GM12878 (cell line): Measurements from ENCODE around the gene PRSS56. TPM values are rescaled to one million over a fixed set of nuclear protein-coding genes. Genes with fewer than 3 reads are reported as not detected.

ENCODE experiments used
- ATAC-seq: fragments of 200-7000 bp; cut with Tn5 transposase; 3 replicates; pipeline ENCODE4 v1.9.1; 2020; ENCODE audit warnings: mild to moderate bottlenecking, moderate library complexity
- BruUV-seq: library from RNA; stranded (reverse); fragments of 400-500 nt; replicated peaks from 2 replicates; lab custom pipeline; 2021; lab: Mats Ljungman, UMichigan
- CTCF ChIA-PET: fragments of 300-600 bp; sonication (Branson Sonifier 250); formaldehyde crosslinking; extraction: SDS; loops from one replicate; lab custom pipeline; 2021; ENCODE audit warnings: inconsistent platforms; lab: Yijun Ruan, JAX
- POLR2A ChIA-PET: fragments of 350-600 bp; formaldehyde crosslinking; extraction: SDS; loops from one replicate; lab custom pipeline; 2021; ENCODE audit warnings: inconsistent platforms; lab: Charles Lee
- RAD21 ChIA-PET: fragments of 300-600 bp; sonication (Branson Sonifier 250); formaldehyde crosslinking; loops from one replicate; lab custom pipeline; 2023; ENCODE audit warnings: antibody characterized with exemption; ENCODE audit not compliant: unreplicated experiment; lab: Charles Lee
- SMC1A ChIA-PET: fragments of 300-600 bp; sonication (Branson Sonifier 250); formaldehyde crosslinking; loops from one replicate; lab custom pipeline; 2023; ENCODE audit not compliant: unreplicated experiment, uncharacterized antibody; lab: Charles Lee
- DNase-seq: peaks from one replicate; pipeline ENCODE4 v3.0.0-alpha.2; 2011; ENCODE audit warnings: low read depth, low spot score
- FAIRE-seq: peaks from 3 replicates; lab custom pipeline; 2011; peaks lifted over from hg19 to GRCh38; lab: Jason Lieb, UNC
- H2AFZ ChIP-seq: 2 replicates; pipeline ENCODE4 v1.6.0; 2011; ENCODE audit warnings: low read depth, low read length, control low read depth; ENCODE audit not compliant: control insufficient read depth
- H3K27ac ChIP-seq: 2 replicates; pipeline ENCODE4 v1.5.1; 2011; ENCODE audit warnings: control low read depth; ENCODE audit not compliant: control insufficient read depth, insufficient read depth
- H3K27me3 ChIP-seq, 2 experiments: replicated peaks in 1 of 2; 2 replicates each; pipeline versions ENCODE4 v1.6.0 to v1.6.1; 2011; ENCODE audit warnings: low read length in 1 of 2; ENCODE audit not compliant: control insufficient read depth in 2 of 2, insufficient read depth in 2 of 2
- H3K36me3 ChIP-seq, 2 experiments: 2 replicates each; pipeline ENCODE4 v1.5.1; 2011; ENCODE audit warnings: low read length in 1 of 2; ENCODE audit not compliant: control insufficient read depth in 2 of 2, insufficient read depth in 2 of 2
- H3K4me1 ChIP-seq: 2 replicates; pipeline ENCODE4 v1.6.1; 2011; ENCODE audit warnings: mild to moderate bottlenecking, low read length, moderate library complexity, mixed read lengths; ENCODE audit not compliant: control insufficient read depth, insufficient read depth
- H3K4me2 ChIP-seq: 2 replicates; pipeline ENCODE4 v1.6.0; 2011; ENCODE audit warnings: control low read depth; ENCODE audit not compliant: control insufficient read depth, insufficient read depth
- H3K4me3 ChIP-seq: fragments of 200-600 bp; sonication (generic); 2 replicates; pipeline ENCODE4 v1.5.1; 2016
- H3K79me2 ChIP-seq: 2 replicates; pipeline ENCODE4 v1.6.0; 2011; ENCODE audit warnings: low read length; ENCODE audit not compliant: control insufficient read depth, insufficient read depth
- H3K9ac ChIP-seq: 2 replicates; pipeline ENCODE4 v1.8.0; 2011; ENCODE audit warnings: low read length, control low read depth, mixed read lengths; ENCODE audit not compliant: control insufficient read depth, insufficient read depth
- H3K9me3 ChIP-seq: replicated peaks from 3 replicates; pipeline ENCODE4 v1.5.1; 2011; ENCODE audit warnings: mild to moderate bottlenecking, low read length; ENCODE audit not compliant: control insufficient read depth, insufficient read depth
- H4K20me1 ChIP-seq: 2 replicates; pipeline ENCODE4 v1.6.0; 2011; ENCODE audit not compliant: control insufficient read depth, insufficient read depth
- ATF3 ChIP-seq: IDR thresholded peaks from 2 replicates; pipeline ENCODE4 v1.6.1; 2011; ENCODE audit warnings: low read depth, mild to moderate bottlenecking, low read length, moderate library complexity, borderline replicate concordance; ENCODE audit errors: extremely low read depth
- CBX5 ChIP-seq: sonication (generic); IDR thresholded peaks from 2 replicates; pipeline ENCODE4 v1.6.1; 2016; ENCODE audit warnings: low read depth, moderate library complexity, mild to moderate bottlenecking, inconsistent platforms
- CREB1 ChIP-seq: IDR thresholded peaks from 2 replicates; pipeline ENCODE4 v1.6.1; 2012; ENCODE audit warnings: low read depth, mild to moderate bottlenecking, inconsistent platforms
- E4F1 ChIP-seq: fragments of 450-650 bp; IDR thresholded peaks from 2 replicates; pipeline ENCODE4 v1.6.1; 2018; ENCODE audit warnings: borderline replicate concordance, mild to moderate bottlenecking; ENCODE audit not compliant: partially characterized antibody
- HSF1 ChIP-seq: fragments of 150-350 bp; IDR thresholded peaks from 2 replicates; pipeline ENCODE4 v1.6.1; 2014; ENCODE audit warnings: mild to moderate bottlenecking, low read depth, low read length
- IKZF1 ChIP-seq: fragments of 450-650 bp; conservative IDR thresholded peaks from 2 replicates; pipeline ENCODE4 v1.6.1; 2017; ENCODE audit warnings: antibody characterized with exemption, mild to moderate bottlenecking
- KLF5 ChIP-seq: fragments of 450-650 bp; IDR thresholded peaks from 2 replicates; pipeline ENCODE4 v1.6.1; 2014; ENCODE audit warnings: mild to moderate bottlenecking; ENCODE audit not compliant: partially characterized antibody
- MEF2A ChIP-seq: IDR thresholded peaks from 2 replicates; pipeline ENCODE4 v1.6.1; 2011; ENCODE audit warnings: low read depth, mild to moderate bottlenecking, low read length, moderate library complexity; ENCODE audit not compliant: insufficient read depth
- MYB ChIP-seq: fragments of 150-350 bp; IDR thresholded peaks from 2 replicates; pipeline ENCODE4 v1.6.1; 2014; ENCODE audit warnings: mild to moderate bottlenecking, low read depth, low read length, borderline replicate concordance
- NR2F1 ChIP-seq: fragments of 450-650 bp; conservative IDR thresholded peaks from 2 replicates; pipeline ENCODE4 v1.6.1; 2017; ENCODE audit warnings: mild to moderate bottlenecking
- PAX8 ChIP-seq: fragments of 450-650 bp; IDR thresholded peaks from 2 replicates; pipeline ENCODE4 v1.6.1; 2017; ENCODE audit warnings: mild to moderate bottlenecking, moderate library complexity
- SREBF1 ChIP-seq: IDR thresholded peaks from 2 replicates; pipeline ENCODE4 v1.6.1; 2012; ENCODE audit warnings: mild to moderate bottlenecking, low read length
- TARDBP ChIP-seq: IDR thresholded peaks from 2 replicates; pipeline ENCODE4 v1.6.1; 2016; ENCODE audit warnings: borderline replicate concordance
- USF1 ChIP-seq: IDR thresholded peaks from 2 replicates; pipeline ENCODE4 v1.6.1; 2011; ENCODE audit warnings: borderline replicate concordance, low read depth, mild to moderate bottlenecking, moderate library complexity, mixed read lengths, low read length; ENCODE audit not compliant: insufficient read depth; ENCODE audit errors: extremely low read length
- ZBED1 ChIP-seq: IDR thresholded peaks from 2 replicates; pipeline ENCODE4 v1.6.1; 2016; ENCODE audit warnings: borderline replicate concordance
- ZSCAN29 ChIP-seq: fragments of 450-650 bp; IDR thresholded peaks from 2 replicates; pipeline ENCODE4 v1.6.1; 2017; ENCODE audit warnings: mild to moderate bottlenecking, moderate library complexity
- WGBS: methylation state at CpG from one replicate; pipeline ENCODE4 v1.1.6; 2016; ENCODE audit warnings: low lambda C conversion rate; ENCODE audit not compliant: insufficient replicate concordance, insufficient coverage; ENCODE audit errors: missing lambda C conversion rate; 5-methylcytosine and 5-hydroxymethylcytosine counted together
- in situ Hi-C: fragments of 300-500 bp; cut with MboI; formaldehyde crosslinking; loops from 9 replicates; pipeline ENCODE4 v1.14.3; 2018; ENCODE audit warnings: mixed read lengths
- intact Hi-C: fragments of 100-400 bp; cut with micrococcal nuclease; formaldehyde crosslinking; loops from one replicate; pipeline ENCODE4 v1.14.2; 2022; ENCODE audit not compliant: unreplicated experiment
- polyA plus RNA-seq, 11 experiments: library from polyadenylated mRNA; depleted of rRNA in 4 of 11; unstranded in 6 of 11; stranded (reverse) in 5 of 11; fragments of >200 nt; fragmentation: Nextera tagmentation in 4 of 11; fragmentation: Illumina TruSeq in 1 of 11; extraction: Ambion mirVana in 4 of 11; extraction: Trizol in 1 of 11; gene quantifications; 1 replicate in 1 of 11; 2 replicates in 10 of 11; pipeline versions ENCODE4 v1.2.1 to v1.2.3, GENCODE V29; 2011 to 2016; ENCODE audit warnings: inconsistent platforms in 2 of 11, missing spikeins in 2 of 11, low read depth in 1 of 11
- total RNA-seq, 4 experiments: library from RNA; depleted of rRNA in 3 of 4; stranded (reverse); fragments of >200 nt in 3 of 4; fragmentation: Illumina TruSeq in 1 of 4; extraction: Trizol in 1 of 4; gene quantifications; 2 replicates each; pipeline versions ENCODE4 v1.2.1 to v1.2.3, GENCODE V29; 2013 to 2021

The PRSS56 gene
- total and polyA plus RNA-seq, 10 of the 15 experiments (the other 5 are each of a cell fraction or from before 2014, with no cell fraction given): not detected

- H3K4me1 ChIP-seq: no peaks in the 10 kb centered on the region; the same call in 1 of the 2 replicates
- ChIA-PET SMC1A (no interaction called here), CTCF (interaction anchor here (1.5 kb wide), 1 partner anchor 64 kb away, joined by 3 read pairs; no protein-coding TSS in a partner anchor), RAD21 (no interaction called here), POLR2A (no interaction called here)
- H3K36me3 ChIP-seq: no peaks in the 10 kb centered on the region; a peak in 1 of 4 replicates
- DNase-seq: no peak
- H3K9me3 ChIP-seq: no peaks in the 10 kb centered on the region; the same call in 2 of the 3 replicates
- H3K9ac ChIP-seq: no peak overlapping the region
- no TSS peak for BruUV-seq
- peaks cover 38% of the 10 kb centered on the region for H3K79me2 ChIP-seq
- TF ChIP-seq HSF1: no peak
- TF ChIP-seq ZBED1: no peak
- TF ChIP-seq CBX5: no peak
- TF ChIP-seq KLF5: no peak
- TF ChIP-seq CREB1: no peak
- TF ChIP-seq MEF2A: no peak
- TF ChIP-seq IKZF1: no peak
- no peak for TF ChIP-seq ZSCAN29
- no peak for TF ChIP-seq USF1
- no peak for TF ChIP-seq MYB
- TF ChIP-seq TARDBP: no peak
- TF ChIP-seq SREBF1: no peak
- no peak for TF ChIP-seq PAX8
- TF ChIP-seq ATF3: no peak
- no peak for TF ChIP-seq E4F1
- TF ChIP-seq NR2F1: no peak
- no peaks in the 10 kb centered on the region for H4K20me1 ChIP-seq
- intact Hi-C loops: no loop called here
- FAIRE-seq: no peak
- 97% methylated on average over 6 of the region's 6 CpGs for WGBS
- H3K27ac ChIP-seq: no peak overlapping the region
- H3K27me3 ChIP-seq: no peaks in the 10 kb centered on the region
- H3K4me2 ChIP-seq: no peak overlapping the region
- in situ Hi-C loops: no loop called here
- no peak for ATAC-seq
- H2AFZ ChIP-seq: no peak overlapping the region
- H3K4me3 ChIP-seq: no peak overlapping the region
These were observed 27.8 kb downstream of the PRSS56 start for GRCh38 chr2:232547991-232548390.
